Measurements from ENCODE around the gene MSL1. TPM values are rescaled to one million over a fixed set of nuclear protein-coding genes. Genes with fewer than 3 reads are reported as not detected.

The MSL1 gene
- polyA plus RNA-seq, 4 donors, result 53.1 to 120 (median 69.3) TPM

DNA sequence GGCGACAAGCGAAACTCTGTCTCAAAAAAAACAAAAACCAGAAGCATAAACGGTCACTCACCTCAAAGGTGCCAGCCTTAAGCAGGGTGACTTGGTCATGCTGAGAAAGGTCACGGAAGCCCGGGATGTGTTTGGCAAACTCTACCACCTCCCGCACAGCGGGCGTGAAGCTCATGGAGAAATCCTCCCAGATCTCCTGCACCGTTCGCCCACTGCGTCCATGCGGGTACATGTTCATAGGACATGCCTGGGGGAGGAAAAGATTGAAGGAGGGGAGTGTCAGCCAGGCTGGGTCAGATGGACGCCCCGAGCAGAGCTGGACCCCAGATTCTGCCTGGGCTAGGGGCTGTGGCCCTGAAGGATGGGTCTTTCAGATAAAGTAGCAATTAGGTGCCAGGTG is 26.9 kb upstream of the MSL1 start:
- FAIRE-seq (no peak), DNase-seq (no peak)
- Histone ChIP-seq H3K9me3 (ENCODE audit: control insufficient read depth in 2 of 2, insufficient read depth in 1 of 2, low read depth in 1 of 2, low read length in 1 of 2) (no peaks in the 10 kb centered on the region), H3K36me3 (ENCODE audit: control insufficient read depth in 3 of 3, insufficient read depth in 2 of 3, low read depth in 1 of 3, low read length in 3 of 3) (peaks cover 9 to 76% (median 20%) of the 10 kb centered on the region in 3 donors), H3K27ac (ENCODE audit: low read depth in 1 of 3, low read length in 2 of 3) (peak overlapping the region in 2 of 3 donors; percentile 69 to 96), H3K4me3 (ENCODE audit: low read depth in 1 of 3, low read length in 3 of 3) (no peak overlapping the region), H3K4me1 (ENCODE audit: control insufficient read depth in 3 of 3, insufficient read depth in 2 of 3, low read depth in 1 of 3, low read length in 2 of 3) (peaks cover 2 to 38% (median 12%) of the 10 kb centered on the region in 3 donors), H3K27me3 (ENCODE audit: control insufficient read depth in 3 of 3, insufficient read depth in 3 of 3, low read length in 3 of 3) (no peaks in the 10 kb centered on the region)
- WGBS, 3 donors, result 72 to 86% (median 78%) methylated on average over 14 of the region's 14 CpGs

DNA sequence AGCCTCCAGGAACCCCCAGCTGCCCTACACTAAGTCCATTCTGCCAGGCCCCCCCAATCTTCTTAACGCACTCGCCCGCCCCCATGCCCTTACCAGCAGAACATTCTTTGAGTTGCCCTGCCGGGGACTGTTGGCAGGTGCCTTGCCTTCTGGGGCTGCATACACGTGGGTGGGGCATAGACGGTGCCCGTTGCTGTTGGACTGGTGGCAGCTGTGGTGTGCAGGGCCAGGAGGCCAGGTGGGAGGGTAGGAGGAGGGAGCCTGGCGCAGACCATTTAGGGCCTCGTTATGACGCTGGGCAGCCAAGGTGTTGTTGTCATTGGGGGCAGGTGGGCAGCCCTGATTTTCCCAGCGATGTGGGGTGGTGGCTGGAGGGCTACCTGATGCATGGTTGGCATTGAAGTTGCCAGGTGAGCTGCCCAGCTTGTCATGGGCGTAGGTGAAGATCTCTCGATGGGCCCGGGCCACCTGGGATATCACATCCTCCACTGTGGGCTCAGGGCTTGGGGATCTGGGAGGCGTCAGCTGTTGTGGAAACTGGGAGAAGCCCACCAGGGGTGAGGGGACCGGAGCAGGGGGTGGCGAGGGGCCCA is 26.3 kb upstream of the MSL1 start:
- H3K27ac ChIP-seq (ENCODE audit: low read depth in 1 of 3, low read length in 2 of 3), result peak overlapping the region in 2 of 3 donors; percentile 69 to 96
- H3K4me3 ChIP-seq (ENCODE audit: low read depth in 1 of 3, low read length in 3 of 3), result no peak overlapping the region
- 33 to 55% (median 48%) methylated on average over 17 of the region's 17 CpGs for WGBS, 3 donors
- no peak for FAIRE-seq
- H3K9me3 ChIP-seq (ENCODE audit: control insufficient read depth in 2 of 2, insufficient read depth in 1 of 2, low read depth in 1 of 2, low read length in 1 of 2), result no peaks in the 10 kb centered on the region
- peaks cover 7 to 70% (median 20%) of the 10 kb centered on the region in 3 donors for H3K36me3 ChIP-seq (ENCODE audit: control insufficient read depth in 3 of 3, insufficient read depth in 2 of 3, low read depth in 1 of 3, low read length in 3 of 3)
- H3K4me1 ChIP-seq (ENCODE audit: control insufficient read depth in 3 of 3, insufficient read depth in 2 of 3, low read depth in 1 of 3, low read length in 2 of 3), result peaks cover 2 to 40% (median 12%) of the 10 kb centered on the region in 3 donors
- DNase-seq, result no peak
- H3K27me3 ChIP-seq (ENCODE audit: control insufficient read depth in 3 of 3, insufficient read depth in 3 of 3, low read length in 3 of 3), result no peaks in the 10 kb centered on the region

DNA sequence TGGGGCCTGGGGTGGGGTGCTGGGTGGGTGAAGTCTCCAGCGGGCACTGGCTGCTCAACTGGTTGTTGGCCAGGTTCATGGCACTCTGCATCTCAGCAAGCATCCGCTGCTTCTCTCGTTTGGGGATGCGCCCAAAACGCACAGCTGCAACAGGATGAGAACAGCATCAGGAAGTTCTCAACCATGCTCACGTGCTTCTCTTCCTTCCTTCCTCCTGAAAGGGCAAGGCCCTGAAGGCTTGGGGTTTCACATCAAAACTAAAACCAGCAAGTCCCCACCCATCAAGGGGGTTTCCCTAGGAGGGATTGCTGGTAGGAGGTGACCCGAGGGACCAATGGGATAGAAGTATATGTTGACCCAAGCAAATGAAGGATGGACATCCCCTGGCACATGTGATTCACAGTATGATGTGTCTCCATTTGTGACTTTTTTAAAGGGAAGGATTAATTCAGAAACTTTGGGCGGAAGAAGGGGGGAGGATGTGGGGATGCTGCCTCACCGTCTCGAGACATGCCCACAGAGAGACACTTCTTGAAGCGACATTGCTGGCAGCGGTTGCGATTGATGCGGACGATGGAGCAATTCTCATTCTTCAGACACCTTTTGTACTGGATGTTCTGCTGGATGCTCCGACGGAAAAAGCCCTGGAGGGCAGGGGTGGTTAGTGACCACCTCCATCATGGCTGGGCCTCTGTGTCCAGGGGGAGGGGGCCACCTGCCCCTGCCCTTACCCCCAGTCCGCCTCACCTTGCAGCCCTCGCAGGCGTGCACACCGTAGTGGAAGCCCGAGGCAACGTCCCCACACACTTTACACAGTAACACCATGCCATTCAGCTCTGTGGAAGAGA is 25.6 kb upstream of the MSL1 start:
- Histone ChIP-seq H3K36me3 (ENCODE audit: control insufficient read depth in 3 of 3, insufficient read depth in 2 of 3, low read depth in 1 of 3, low read length in 3 of 3) (peaks cover 7 to 63% (median 20%) of the 10 kb centered on the region in 3 donors), H3K4me3 (ENCODE audit: low read depth in 1 of 3, low read length in 3 of 3) (no peak overlapping the region), H3K9me3 (ENCODE audit: control insufficient read depth in 2 of 2, insufficient read depth in 1 of 2, low read depth in 1 of 2, low read length in 1 of 2) (no peaks in the 10 kb centered on the region), H3K27ac (ENCODE audit: low read depth in 1 of 3, low read length in 2 of 3) (peak overlapping the region; percentile 26 to 99 (median 96)), H3K4me1 (ENCODE audit: control insufficient read depth in 3 of 3, insufficient read depth in 2 of 3, low read depth in 1 of 3, low read length in 2 of 3) (peaks cover 2 to 46% (median 12%) of the 10 kb centered on the region in 3 donors), H3K27me3 (ENCODE audit: control insufficient read depth in 3 of 3, insufficient read depth in 3 of 3, low read length in 3 of 3) (no peaks in the 10 kb centered on the region)
- 48 to 73% (median 54%) methylated on average over 23 of the region's 23 CpGs for WGBS, 3 donors
- FAIRE-seq, result no peak
- DNase-seq, result peak; percentile 38 to 65

DNA sequence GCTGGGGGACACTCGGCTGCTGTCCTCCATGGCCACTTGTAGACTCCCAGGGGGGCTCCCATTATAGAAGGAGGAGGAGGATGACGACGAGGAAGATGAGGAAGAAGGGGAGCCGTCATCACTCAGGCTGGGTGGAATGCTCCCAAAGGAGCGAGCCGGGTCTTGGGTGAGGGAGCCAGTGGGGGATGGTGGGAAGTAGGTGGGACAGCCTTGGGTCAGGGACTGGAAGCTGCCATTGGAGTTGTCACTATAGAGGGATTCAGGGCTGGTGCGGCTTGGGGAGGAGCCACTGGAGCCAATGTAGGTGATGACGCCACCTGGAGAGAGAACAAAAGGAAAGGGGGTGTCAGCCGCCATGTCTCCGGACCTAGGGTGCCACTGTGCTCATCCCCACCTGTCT is 24.7 kb upstream of the MSL1 start:
- H3K4me3 ChIP-seq (ENCODE audit: low read depth in 1 of 3, low read length in 3 of 3), result no peak overlapping the region

DNA sequence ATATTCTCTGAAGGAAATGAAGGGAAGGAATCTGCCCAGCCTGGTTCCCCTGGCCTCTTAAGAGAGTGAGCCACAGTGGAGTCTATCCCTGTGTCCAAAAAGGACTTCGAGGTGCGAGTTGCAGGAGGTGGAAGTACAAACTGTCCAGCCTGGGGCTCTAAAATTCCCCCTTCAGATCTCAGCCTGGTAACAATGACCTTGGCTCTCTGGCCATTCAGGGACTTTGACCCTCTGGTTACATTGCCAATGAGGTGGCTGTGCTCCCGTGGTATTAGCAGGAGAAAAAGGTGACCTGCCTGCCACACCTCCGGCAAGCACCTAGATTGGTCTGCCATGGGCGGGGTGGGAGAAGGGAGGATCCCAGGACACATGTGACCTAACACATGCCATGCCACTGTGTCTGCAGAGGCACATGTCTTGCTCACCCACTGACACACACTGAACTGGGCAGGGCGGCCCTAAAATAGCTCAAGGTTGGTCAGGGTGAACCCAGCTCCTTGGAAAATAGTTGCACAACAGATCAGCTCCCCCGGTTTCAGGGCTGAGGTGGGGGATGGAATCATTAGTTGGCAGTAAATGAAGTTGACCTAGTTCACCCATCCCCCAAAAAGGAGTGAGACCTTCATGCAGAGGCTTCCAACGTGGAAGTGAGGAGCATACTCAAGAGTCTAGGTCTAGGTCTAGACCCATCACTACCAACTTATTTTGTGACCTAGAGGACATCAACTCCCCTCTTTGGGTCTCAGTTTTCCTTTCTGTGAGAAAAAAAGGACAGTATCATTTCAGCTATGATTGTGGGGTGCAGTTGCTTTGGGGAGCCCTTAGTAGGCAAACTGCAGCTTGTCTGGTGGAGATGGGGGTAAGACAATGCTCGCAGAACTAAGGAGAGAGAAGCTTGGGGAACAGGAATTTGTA is 23.6 kb upstream of the MSL1 start:
- Histone ChIP-seq H3K4me1 (ENCODE audit: control insufficient read depth in 3 of 3, insufficient read depth in 2 of 3, low read depth in 1 of 3, low read length in 2 of 3) (peaks cover 6 to 60% (median 18%) of the 10 kb centered on the region in 3 donors), H3K4me3 (ENCODE audit: low read depth in 1 of 3, low read length in 3 of 3) (peak overlapping the region in 1 of 3 donors; percentile 34)

More for the DNA sequence above, 24.7 kb upstream of the MSL1 start:
- 76 to 88% (median 87%) methylated on average over 10 of the region's 10 CpGs for WGBS, 3 donors
- peaks cover 2 to 55% (median 16%) of the 10 kb centered on the region in 3 donors for H3K4me1 ChIP-seq (ENCODE audit: control insufficient read depth in 3 of 3, insufficient read depth in 2 of 3, low read depth in 1 of 3, low read length in 2 of 3)
- H3K36me3 ChIP-seq (ENCODE audit: control insufficient read depth in 3 of 3, insufficient read depth in 2 of 3, low read depth in 1 of 3, low read length in 3 of 3), result peaks cover 7 to 54% (median 20%) of the 10 kb centered on the region in 3 donors
- FAIRE-seq (no peak), DNase-seq (no peak)
- H3K27ac ChIP-seq (ENCODE audit: low read depth in 1 of 3, low read length in 2 of 3), result peak overlapping the region; percentile 93 to 99 (median 96)
- H3K27me3 ChIP-seq (ENCODE audit: control insufficient read depth in 3 of 3, insufficient read depth in 3 of 3, low read length in 3 of 3), result no peaks in the 10 kb centered on the region
- H3K9me3 ChIP-seq (ENCODE audit: control insufficient read depth in 2 of 2, insufficient read depth in 1 of 2, low read depth in 1 of 2, low read length in 1 of 2), result no peaks in the 10 kb centered on the region

DNA sequence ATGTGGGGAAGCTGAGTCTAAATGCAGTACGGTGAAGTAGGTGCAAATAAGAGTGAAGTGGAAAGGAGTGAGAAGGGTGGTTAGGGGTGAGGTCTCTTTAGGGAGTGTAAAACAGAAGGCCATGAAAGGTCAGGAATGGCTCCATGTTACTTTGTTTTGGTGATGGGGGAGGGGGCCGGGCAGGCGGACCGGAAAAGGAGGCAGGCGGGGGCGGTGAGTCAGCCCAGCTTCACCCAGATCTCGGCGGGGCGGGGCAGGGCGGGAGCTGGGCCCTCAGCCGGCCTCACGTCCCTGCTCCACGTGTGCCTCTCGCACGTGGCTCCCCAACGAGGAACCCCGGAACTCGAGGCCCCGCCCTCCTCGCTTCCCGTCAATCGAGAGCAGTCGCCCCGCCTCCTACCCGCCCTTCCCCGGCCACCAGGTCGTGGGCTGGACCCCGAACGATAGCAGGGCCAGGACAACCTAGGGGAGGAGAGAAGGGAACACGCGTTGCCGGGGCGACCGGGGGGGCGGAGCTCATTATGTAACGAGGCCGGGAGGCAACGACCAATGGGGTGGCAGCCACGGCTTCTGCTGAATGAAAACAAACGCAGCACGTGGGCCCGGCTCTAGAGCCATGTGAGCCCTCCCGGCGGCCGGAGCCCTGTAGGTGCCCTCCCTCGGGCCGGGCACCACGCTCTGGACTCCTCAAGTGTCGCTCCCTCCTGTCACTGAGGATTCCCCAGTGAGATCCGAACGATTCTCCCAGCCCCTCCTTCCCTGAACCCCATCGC is 22.7 kb upstream of the MSL1 start:
- 0 to 1% (median 1%) methylated on average over 39 to 52 of the region's 52 CpGs for WGBS, 3 donors
- H3K4me3 ChIP-seq (ENCODE audit: low read depth in 1 of 3, low read length in 3 of 3), result peak overlapping the region; percentile 62 to 68 (median 66)
- peaks cover 3 to 35% (median 12%) of the 10 kb centered on the region in 3 donors for H3K36me3 ChIP-seq (ENCODE audit: control insufficient read depth in 3 of 3, insufficient read depth in 2 of 3, low read depth in 1 of 3, low read length in 3 of 3)
- FAIRE-seq (no peak), DNase-seq (peak; percentile 99 to 100)
- H3K27me3 ChIP-seq (ENCODE audit: control insufficient read depth in 3 of 3, insufficient read depth in 3 of 3, low read length in 3 of 3), result no peaks in the 10 kb centered on the region
- H3K27ac ChIP-seq (ENCODE audit: low read depth in 1 of 3, low read length in 2 of 3), result peak overlapping the region; percentile 93 to 99 (median 96)
- no peaks in the 10 kb centered on the region for H3K9me3 ChIP-seq (ENCODE audit: control insufficient read depth in 2 of 2, insufficient read depth in 1 of 2, low read depth in 1 of 2, low read length in 1 of 2)
- peaks cover 11 to 69% (median 24%) of the 10 kb centered on the region in 3 donors for H3K4me1 ChIP-seq (ENCODE audit: control insufficient read depth in 3 of 3, insufficient read depth in 2 of 3, low read depth in 1 of 3, low read length in 2 of 3)

More for the DNA sequence above, 23.6 kb upstream of the MSL1 start:
- DNase-seq (peak; percentile 92 to 99), FAIRE-seq (no peak)
- Histone ChIP-seq H3K27ac (ENCODE audit: low read depth in 1 of 3, low read length in 2 of 3) (peak overlapping the region; percentile 93 to 99 (median 96)), H3K36me3 (ENCODE audit: control insufficient read depth in 3 of 3, insufficient read depth in 2 of 3, low read depth in 1 of 3, low read length in 3 of 3) (peaks cover 7 to 43% (median 20%) of the 10 kb centered on the region in 3 donors), H3K27me3 (ENCODE audit: control insufficient read depth in 3 of 3, insufficient read depth in 3 of 3, low read length in 3 of 3) (no peaks in the 10 kb centered on the region), H3K9me3 (ENCODE audit: control insufficient read depth in 2 of 2, insufficient read depth in 1 of 2, low read depth in 1 of 2, low read length in 1 of 2) (no peaks in the 10 kb centered on the region)
- WGBS, 3 donors, result 17 to 40% (median 21%) methylated on average over 9 of the region's 9 CpGs

DNA sequence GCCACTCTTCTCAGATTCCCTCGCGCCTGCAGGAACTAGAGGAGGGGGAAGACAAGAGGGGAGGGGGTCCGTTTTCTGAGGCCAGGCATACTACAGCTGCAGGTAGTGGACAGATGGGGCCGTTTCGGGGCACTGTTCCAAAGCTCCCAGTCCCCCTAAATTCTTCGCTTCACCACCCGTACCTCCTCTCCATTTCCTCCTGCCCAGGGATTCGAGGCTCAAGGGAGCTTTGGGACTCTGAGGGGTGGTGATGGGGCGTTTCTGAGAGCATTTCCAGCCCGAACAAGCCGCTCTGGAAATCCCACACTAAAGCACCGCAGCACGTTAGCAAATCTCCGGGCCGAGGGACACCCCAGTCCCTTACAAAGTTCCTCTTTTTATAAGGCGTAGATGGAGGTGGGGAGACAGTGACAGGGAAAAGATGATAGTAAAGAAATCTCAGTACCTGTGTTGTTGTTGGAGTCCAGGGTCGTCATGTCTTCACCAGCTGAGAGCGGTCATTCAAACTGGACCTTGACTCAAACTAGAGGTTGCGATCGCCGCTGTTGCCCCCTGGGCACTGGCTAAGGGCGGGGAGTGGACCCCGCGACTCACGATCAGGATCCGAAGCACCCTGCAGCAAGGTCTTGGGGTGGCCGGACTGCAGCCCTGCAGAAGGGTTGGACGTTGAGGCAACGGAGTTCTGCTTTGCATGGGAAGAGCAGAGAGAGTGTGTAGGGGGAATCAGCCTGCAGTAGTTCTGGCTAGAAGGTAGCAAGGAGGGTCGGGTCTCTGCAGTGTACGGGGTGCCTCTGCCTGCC is 22.0 kb upstream of the MSL1 start:
- H3K4me3 ChIP-seq (ENCODE audit: low read depth in 1 of 3, low read length in 3 of 3), result peak overlapping the region; percentile 62 to 68 (median 66)
- DNase-seq, result no peak
- peaks cover 0 to 27% (median 9%) of the 10 kb centered on the region in 3 donors for H3K36me3 ChIP-seq (ENCODE audit: control insufficient read depth in 3 of 3, insufficient read depth in 2 of 3, low read depth in 1 of 3, low read length in 3 of 3)
- no peaks in the 10 kb centered on the region for H3K27me3 ChIP-seq (ENCODE audit: control insufficient read depth in 3 of 3, insufficient read depth in 3 of 3, low read length in 3 of 3)
- no peak for FAIRE-seq
- H3K9me3 ChIP-seq (ENCODE audit: control insufficient read depth in 2 of 2, insufficient read depth in 1 of 2, low read depth in 1 of 2, low read length in 1 of 2), result no peaks in the 10 kb centered on the region
- peaks cover 11 to 77% (median 24%) of the 10 kb centered on the region in 3 donors for H3K4me1 ChIP-seq (ENCODE audit: control insufficient read depth in 3 of 3, insufficient read depth in 2 of 3, low read depth in 1 of 3, low read length in 2 of 3)
- WGBS, 3 donors, result 1 to 3% (median 3%) methylated on average over 30 to 31 of the region's 31 CpGs
- peak overlapping the region; percentile 86 to 96 (median 96) for H3K27ac ChIP-seq (ENCODE audit: low read depth in 1 of 3, low read length in 2 of 3)
